GM18951 (cell line): ENCODE results near the gene UST.

Source experiments
- POLR2A ChIP-seq: IDR thresholded peaks from 4 replicates; pipeline ENCODE4 v1.6.1; 2011; ENCODE audit warnings: mild to moderate bottlenecking; ENCODE audit not compliant: insufficient read length, insufficient read depth; ENCODE audit errors: extremely low read depth
- in situ Hi-C: fragments of 300-500 bp; cut with MboI; formaldehyde crosslinking; loops from one replicate; pipeline ENCODE4 v1.12.0; 2022; ENCODE audit warnings: low sequenced_read_pairs, mixed read lengths, inconsistent platforms; ENCODE audit not compliant: unreplicated experiment

UST gene

GRCh38 chr6:148790404-148790803, 43.6 kb downstream of the UST start:
- in situ Hi-C loops, result no loop called here

GRCh38 chr6:148790817-148791216, 44.0 kb downstream of the UST start:
- no peak for TF ChIP-seq POLR2A
- in situ Hi-C loops, result no loop called here

More at GRCh38 chr6:148790404-148790803, 43.6 kb downstream of the UST start:
- no peak for TF ChIP-seq POLR2A

GRCh38 chr6:148791372-148791771, 44.5 kb downstream of the UST start:
- TF ChIP-seq POLR2A, result no peak
- in situ Hi-C loops, result no loop called here

GRCh38 chr6:148793721-148794120, 46.9 kb downstream of the UST start:
- TF ChIP-seq POLR2A, result no peak
- in situ Hi-C loops, result no loop called here

GRCh38 chr6:148794797-148795196, 48.0 kb downstream of the UST start:
- no peak for TF ChIP-seq POLR2A
- in situ Hi-C loops, result no loop called here

GRCh38 chr6:148795563-148795962, 48.7 kb downstream of the UST start:
- in situ Hi-C loops, result no loop called here
- no peak for TF ChIP-seq POLR2A

- no peak for TF ChIP-seq POLR2A
- in situ Hi-C loops, result no loop called here
Observed at GRCh38 chr6:148799647-148800046, 52.8 kb downstream of the UST start.

GRCh38 chr6:148800536-148800935, 53.7 kb downstream of the UST start:
- in situ Hi-C loops, result no loop called here
- TF ChIP-seq POLR2A, result no peak

GRCh38 chr6:148803979-148804378, 57.1 kb downstream of the UST start:
- in situ Hi-C loops, result no loop called here
- no peak for TF ChIP-seq POLR2A

- in situ Hi-C loops, result no loop called here
- TF ChIP-seq POLR2A, result no peak
Observed at GRCh38 chr6:148805777-148806176, 58.9 kb downstream of the UST start.

- TF ChIP-seq POLR2A, result no peak
- in situ Hi-C loops, result no loop called here
Observed at GRCh38 chr6:148807784-148808183, 61.0 kb downstream of the UST start.

GRCh38 chr6:148808786-148809304, 62.0 kb downstream of the UST start:
- no peak for TF ChIP-seq POLR2A
- in situ Hi-C loops, result no loop called here

- in situ Hi-C loops, result no loop called here
- TF ChIP-seq POLR2A, result no peak
Observed at GRCh38 chr6:148811459-148811858, 64.6 kb downstream of the UST start.

GRCh38 chr6:148814082-148814790, 67.4 kb downstream of the UST start:
- no peak for TF ChIP-seq POLR2A
- in situ Hi-C loops, result no loop called here

GRCh38 chr6:148814869-148815268, 68.0 kb downstream of the UST start:
- no peak for TF ChIP-seq POLR2A
- in situ Hi-C loops, result no loop called here

- in situ Hi-C loops, result no loop called here
Observed at GRCh38 chr6:148816117-148816516, 69.3 kb downstream of the UST start.

More at GRCh38 chr6:148816117-148816516, 69.3 kb downstream of the UST start:
- TF ChIP-seq POLR2A, result no peak
